IPS-NIHi7 (cell line): ENCODE results near the gene LMX1A.

Experiments
- DNase-seq: peaks from one replicate; pipeline ENCODE4 v3.0.0; 2012; ENCODE audit warnings: mixed read lengths; ENCODE audit errors: extremely low spot score

The LMX1A gene

DNA sequence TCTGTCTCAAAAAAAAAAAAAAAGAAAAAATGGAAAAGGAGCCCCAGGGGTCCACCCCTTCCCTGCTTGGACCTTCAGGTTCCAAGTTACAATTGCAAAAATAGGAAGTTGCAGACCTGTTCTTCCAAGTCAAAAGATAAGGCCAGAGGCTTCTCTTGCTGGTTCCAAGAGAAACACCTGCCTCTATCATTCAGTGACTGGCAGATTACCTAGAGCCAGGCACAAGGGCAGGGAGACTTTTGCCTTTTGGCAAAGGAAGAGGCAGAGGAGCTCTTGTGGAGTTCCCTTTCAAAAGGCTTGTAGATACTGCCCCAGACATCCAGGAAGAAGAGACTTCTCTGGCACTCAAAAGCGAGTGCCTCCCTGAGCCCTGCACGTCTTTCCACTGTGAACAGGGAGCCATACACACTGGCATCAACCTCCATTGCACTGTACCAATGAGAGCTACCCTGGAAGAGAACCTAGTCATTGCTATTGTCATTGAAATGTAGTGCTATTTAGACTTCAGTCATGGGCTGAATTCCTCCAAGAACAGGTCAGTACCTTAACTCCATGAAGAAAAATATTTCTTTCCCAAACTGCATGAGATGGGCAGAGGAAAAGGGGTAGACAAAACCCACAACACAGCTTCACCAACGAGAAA is 91.2 kb downstream of the LMX1A start:
- DNase-seq = no peak

- no peak for DNase-seq
Observed at GRCh38 chr1:165259706-165260428, 96.6 kb downstream of the LMX1A start.

DNA sequence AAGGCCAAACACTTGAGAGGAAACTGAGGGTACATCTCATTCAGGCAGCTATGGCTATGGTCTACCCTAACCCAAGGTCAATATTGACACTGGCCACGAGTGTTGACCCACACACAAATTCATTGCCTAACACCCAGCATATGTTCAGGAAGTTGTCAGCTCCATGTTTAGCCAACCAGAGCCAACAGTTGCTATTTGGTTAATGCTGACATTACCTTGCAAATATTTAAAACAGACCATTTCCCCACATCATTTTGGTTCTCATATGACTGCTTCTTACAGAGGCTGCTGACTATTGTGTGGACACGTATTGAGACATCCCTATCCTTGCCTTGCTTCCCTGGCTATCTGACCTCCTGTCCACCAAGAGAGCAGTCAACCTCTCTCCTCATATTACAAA is 97.3 kb downstream of the LMX1A start:
- DNase-seq = no peak

GRCh38 chr1:165257969-165258459 is 98.5 kb downstream of the LMX1A start:
- DNase-seq = peak; percentile 88

DNA sequence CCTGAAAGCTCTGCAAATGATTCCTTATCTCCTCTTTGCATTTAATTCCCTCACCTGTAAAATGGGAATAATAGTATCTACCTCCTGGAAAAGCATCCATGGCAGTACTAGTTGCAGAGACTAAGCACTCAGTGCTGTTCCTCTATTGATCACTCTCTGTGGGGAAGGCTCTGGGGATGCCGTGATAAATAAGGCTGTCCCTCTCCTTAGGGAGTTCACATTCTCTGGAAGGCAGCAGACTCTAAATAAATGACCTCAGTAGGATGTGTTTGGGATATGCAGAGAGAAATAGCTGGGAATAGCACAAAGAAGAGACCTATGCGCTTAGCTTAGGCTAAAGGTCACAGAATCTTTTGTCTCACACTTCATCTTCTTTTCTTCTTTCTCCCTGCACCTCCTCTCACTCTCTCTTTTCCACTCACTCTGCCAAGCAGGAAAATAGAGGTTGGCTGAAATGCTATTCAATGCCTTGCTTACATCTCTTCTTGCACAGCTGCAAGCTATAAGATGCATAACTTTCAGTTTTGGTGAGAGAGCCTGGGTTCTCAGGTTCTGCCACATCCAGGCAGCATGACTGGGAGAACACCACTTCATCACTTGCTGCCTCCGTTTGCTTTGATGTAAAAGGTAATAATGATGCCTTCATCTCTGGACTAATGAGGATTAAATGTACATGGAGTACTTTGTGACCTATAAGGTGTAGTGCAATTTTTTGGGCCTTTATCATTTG is 101.5 kb downstream of the LMX1A start:
- no peak for DNase-seq

GRCh38 chr1:165254376-165254775 is 102.1 kb downstream of the LMX1A start:
- DNase-seq = no peak

DNA sequence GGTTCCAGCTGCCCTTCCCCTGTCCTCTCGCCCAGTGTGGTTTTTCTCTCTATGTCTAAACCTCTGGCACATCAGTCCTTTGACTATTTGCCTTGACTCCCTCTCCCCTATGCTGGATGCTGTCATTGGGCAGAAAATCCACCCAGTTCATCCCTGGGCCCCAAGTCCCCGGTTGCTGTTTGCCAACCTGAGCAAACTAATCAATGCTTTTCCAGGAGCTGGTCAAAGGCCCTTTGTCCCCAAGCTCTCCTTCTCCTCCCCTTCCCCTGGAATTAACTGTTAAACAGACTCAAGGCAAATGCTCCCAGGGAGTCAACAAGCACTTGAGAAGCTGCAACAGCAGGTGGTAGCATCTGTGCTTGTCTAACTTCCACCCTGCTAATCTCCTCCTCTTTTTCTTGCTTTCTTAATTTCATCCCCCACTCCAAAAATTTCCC is 102.7 kb downstream of the LMX1A start:
- peak; percentile 27 for DNase-seq

DNA sequence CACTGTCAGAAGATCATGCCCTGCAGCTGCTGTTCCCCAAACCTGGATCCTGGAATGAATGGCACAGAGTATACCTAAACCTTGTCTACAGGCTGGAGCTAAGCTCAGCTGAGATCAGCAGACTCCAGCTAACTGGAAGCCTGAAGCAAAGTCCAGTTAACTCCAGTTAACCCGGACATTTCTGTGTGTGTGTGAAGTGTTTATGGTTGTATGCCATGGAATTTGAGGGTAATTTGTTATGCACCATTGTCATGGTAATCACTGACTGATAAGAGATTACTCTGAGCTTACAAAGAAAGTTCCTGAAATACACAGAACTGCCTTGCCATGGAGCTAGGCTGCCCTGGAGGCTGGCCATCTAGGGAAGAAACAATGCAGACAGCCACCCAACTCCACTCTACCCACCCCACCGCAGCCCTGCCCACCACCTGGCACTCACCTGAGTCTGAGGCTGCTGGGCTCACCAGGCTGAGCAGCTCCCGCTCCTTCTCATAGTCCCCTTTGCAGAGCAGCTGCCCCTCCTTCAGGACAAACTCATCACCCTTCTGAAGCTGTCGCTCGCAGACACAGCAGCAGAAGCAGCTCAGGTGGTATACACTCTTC is 107.4 kb downstream of the LMX1A start:
- DNase-seq = no peak

GRCh38 chr1:165241952-165242351 is 114.6 kb downstream of the LMX1A start:
- no peak for DNase-seq

DNA sequence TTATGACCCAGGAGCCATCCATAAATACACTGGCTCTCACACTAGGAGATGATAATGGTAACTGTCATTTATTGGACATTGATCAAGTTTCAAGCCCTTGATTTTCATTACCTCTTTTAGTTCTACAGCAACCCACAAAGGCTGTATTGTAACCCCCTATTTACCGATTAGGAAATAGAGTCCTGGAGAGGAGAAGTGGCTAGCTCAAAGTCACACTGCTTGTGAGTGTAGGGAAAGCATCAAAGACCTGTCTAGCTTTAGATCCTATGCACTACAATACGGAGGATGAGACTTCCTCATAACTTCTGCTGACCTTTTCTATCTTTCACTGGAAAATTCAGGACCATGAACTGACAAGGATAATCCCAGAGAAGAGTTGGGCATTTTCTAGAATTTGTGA is 115.2 kb downstream of the LMX1A start:
- DNase-seq = no peak

GRCh38 chr1:165240492-165240891 is 116.0 kb downstream of the LMX1A start:
- DNase-seq = no peak

GRCh38 chr1:165239873-165240272 is 116.6 kb downstream of the LMX1A start:
- DNase-seq = no peak

DNA sequence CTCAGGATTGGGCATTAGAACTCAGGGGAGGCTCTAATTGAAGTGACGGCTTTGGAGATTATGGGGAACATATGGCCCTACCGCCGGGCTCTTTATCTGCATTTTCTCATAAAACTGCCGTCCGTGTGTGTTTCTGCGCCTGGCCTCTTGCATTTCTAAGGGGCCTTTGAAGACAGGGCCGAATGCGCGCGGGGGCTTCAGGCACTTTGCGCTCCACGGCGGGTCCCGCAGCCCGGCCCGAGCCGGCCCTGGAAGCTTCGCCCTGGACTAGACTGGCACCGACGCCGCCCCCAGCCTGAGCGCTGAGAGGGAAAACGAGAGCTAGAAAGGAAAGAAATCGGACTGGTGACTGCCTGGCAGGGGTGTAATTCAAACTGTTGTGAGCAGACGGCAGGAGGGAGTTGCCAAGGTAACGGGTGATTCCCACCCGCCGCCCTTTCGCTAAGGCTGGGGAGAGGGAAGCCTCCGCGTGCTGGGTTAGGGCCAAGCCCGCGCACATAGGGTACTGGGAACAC is 120.7 kb downstream of the LMX1A start:
- peak; percentile 81 for DNase-seq

- peak; percentile 29 for DNase-seq
Observed at GRCh38 chr1:165235155-165235776, 121.2 kb downstream of the LMX1A start.

DNA sequence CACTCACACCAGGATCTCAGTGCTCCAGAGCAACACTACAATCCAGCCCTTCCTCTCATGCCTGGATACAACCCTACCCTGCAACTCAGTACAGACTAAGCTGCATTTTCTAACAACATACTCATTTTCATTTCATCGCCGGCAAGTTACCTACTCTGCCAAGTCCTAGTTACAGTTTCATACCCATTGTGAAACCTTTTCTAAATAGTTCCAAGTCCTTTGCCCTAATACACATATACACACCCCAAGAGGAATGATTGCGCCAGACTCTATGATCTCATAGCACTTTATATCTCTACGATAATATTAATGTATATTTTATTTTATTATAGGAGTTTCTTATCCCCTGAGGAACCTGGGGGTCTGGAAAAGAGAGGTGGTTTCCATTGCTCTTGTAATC is 122.4 kb downstream of the LMX1A start:
- no peak for DNase-seq

DNA sequence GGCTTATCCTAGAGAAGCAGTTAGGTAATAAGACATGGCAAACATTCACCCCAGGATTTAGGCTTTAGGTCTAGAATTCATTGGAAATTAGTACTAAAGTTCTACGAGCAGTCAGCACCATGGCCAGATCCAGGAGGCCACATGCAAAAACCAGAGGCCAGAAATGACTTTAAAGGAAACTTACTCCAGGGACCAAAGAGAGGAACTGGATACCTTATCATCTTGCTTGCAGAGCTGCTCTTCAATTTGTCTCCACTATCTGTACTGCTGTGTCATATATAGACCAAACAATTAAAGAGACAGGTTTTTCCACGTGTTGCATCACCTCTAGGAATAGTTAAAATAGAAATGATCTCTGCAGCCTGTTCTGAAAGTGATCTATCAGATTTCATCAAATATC is 127.8 kb downstream of the LMX1A start:
- DNase-seq = peak; percentile 46

- no peak for DNase-seq
Observed at GRCh38 chr1:165228111-165228655, 128.3 kb downstream of the LMX1A start.

DNA sequence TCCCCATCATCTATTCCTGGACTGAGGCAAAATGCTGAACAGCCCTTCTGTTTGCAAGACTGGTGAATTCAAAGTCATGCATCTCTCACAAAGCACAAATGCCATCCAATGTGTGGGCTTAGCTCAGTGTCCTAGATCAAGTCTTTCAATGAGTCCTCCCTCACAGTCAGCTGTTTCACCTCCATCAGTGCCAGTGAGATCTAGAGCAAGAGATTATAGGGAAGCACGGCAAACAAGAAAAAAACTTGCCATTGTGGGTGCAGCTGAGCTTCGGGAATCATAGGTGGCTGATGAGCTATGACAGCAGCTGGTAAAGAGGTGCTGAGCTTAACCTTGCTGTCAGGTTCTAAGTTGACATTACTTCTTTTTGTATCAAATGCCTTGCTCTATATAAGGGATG is 130.2 kb downstream of the LMX1A start:
- no peak for DNase-seq

DNA sequence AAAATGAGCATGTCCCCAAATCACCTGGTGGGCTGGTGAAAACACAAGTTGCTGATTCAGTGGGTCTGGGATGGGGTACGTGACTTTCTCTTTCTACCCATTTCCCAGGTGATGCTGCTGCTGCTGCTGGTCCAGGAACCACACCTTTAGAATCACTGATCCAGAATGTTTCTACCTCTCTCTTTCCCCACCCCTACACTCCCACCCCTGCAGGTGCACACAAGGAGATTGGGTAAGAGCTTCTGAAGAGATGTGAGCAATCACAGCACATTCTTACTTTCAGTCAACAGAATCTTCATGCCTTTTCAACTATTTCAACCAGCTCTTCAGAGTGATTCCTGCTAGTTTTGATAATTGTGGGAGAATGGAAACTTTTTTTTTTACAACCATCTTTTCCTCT is 130.9 kb downstream of the LMX1A start:
- DNase-seq = no peak

GRCh38 chr1:165225062-165225461 is 131.5 kb downstream of the LMX1A start:
- no peak for DNase-seq

GRCh38 chr1:165224504-165224903 is 132.0 kb downstream of the LMX1A start:
- DNase-seq = no peak
